Measurements from ENCODE around the gene SLC7A11.

The SLC7A11 gene

DNA sequence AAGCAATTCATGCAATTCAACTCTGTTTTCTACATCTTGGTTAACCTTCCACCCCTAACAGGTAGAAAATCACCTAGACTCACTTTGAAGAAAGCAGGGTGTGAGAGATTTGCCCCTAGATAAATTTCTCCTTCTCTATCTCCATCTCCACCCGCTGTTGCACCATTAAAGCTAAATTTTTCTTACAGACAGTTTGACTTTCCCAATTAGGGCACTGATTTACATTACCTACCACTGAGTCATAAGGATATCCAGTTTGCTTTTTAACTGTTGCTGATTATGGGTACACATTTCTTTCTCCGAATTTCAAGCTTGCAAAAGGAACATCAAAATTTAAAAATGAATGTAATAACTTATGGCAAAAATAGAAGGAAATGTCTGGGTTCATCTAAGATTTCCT, 13.0 kb downstream of the SLC7A11 start:
- TF ChIP-seq EZH2 (IDR thresholded peaks at IDR 0.05; ENCODE audit: borderline replicate concordance, low read length) (no peak), CTCF (IDR thresholded peaks at IDR 0.05; ENCODE audit: low read length) (no peak)
- Histone ChIP-seq H3K9ac (ENCODE audit: low read length) (no peak overlapping the region), H3K9me2 (ENCODE audit: low read depth, low read length) (no peaks in the 10 kb centered on the region), H3F3A (ENCODE audit: insufficient read depth, low read length) (no peaks in the 10 kb centered on the region), H3K27me3 (ENCODE audit: insufficient read depth, low read length) (no peaks in the 10 kb centered on the region), H3K27ac (ENCODE audit: low read depth, low read length, poor library complexity, severe bottlenecking) (no peak overlapping the region), H3K36me3 (ENCODE audit: insufficient read depth, low read length) (peaks cover 22% of the 10 kb centered on the region), H3K4me2 (ENCODE audit: low read length) (no peak overlapping the region), H3K4me3 (ENCODE audit: low read depth, low read length, poor library complexity, severe bottlenecking) (no peak overlapping the region), H3K4me1 (ENCODE audit: insufficient read depth, low read length, severe bottlenecking) (peaks cover 3% of the 10 kb centered on the region), H3K79me2 (ENCODE audit: insufficient read depth, low read length) (no peaks in the 10 kb centered on the region), H4K20me1 (ENCODE audit: insufficient read depth, low read length) (no peaks in the 10 kb centered on the region), H2AFZ (ENCODE audit: low read length) (no peak overlapping the region), H3K9me3 (ENCODE audit: low read length) (no peaks in the 10 kb centered on the region)

DNA sequence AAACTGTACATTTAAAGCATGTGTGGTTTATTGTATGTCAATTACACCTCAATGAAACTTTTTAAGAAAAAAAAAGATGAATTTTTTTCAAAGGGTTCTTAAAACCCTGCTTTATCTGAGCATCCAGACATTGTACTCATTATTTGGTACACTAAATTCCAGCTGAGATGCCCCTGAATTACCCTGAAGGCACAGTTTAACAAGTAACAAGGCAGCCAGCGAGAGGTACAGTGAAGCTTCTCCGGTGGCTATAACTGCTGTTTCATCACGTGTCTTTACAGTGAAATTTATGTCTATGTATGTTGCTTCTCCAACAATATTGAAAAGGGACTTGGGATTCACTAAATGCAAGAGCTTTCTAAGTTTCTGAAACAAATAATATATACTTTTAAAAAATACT, 15.8 kb downstream of the SLC7A11 start:
- no peak overlapping the region for H2AFZ ChIP-seq (ENCODE audit: low read length)
- no peak overlapping the region for H3K4me2 ChIP-seq (ENCODE audit: low read length)
- no peaks in the 10 kb centered on the region for H3K27me3 ChIP-seq (ENCODE audit: insufficient read depth, low read length)
- no peaks in the 10 kb centered on the region for H4K20me1 ChIP-seq (ENCODE audit: insufficient read depth, low read length)
- no peak overlapping the region for H3K27ac ChIP-seq (ENCODE audit: low read depth, low read length, poor library complexity, severe bottlenecking)
- no peaks in the 10 kb centered on the region for H3K9me2 ChIP-seq (ENCODE audit: low read depth, low read length)
- no peaks in the 10 kb centered on the region for H3K79me2 ChIP-seq (ENCODE audit: insufficient read depth, low read length)
- H3F3A ChIP-seq (ENCODE audit: insufficient read depth, low read length) = no peaks in the 10 kb centered on the region
- no peak overlapping the region for H3K4me3 ChIP-seq (ENCODE audit: low read depth, low read length, poor library complexity, severe bottlenecking)
- H3K4me1 ChIP-seq (ENCODE audit: insufficient read depth, low read length, severe bottlenecking) = peaks cover 26% of the 10 kb centered on the region
- H3K36me3 ChIP-seq (ENCODE audit: insufficient read depth, low read length) = peaks cover 9% of the 10 kb centered on the region
- H3K9me3 ChIP-seq (ENCODE audit: low read length) = no peaks in the 10 kb centered on the region
- TF ChIP-seq CTCF (IDR thresholded peaks at IDR 0.05; ENCODE audit: low read length) (no peak), EZH2 (IDR thresholded peaks at IDR 0.05; ENCODE audit: borderline replicate concordance, low read length) (no peak)
- no peak overlapping the region for H3K9ac ChIP-seq (ENCODE audit: low read length)

DNA sequence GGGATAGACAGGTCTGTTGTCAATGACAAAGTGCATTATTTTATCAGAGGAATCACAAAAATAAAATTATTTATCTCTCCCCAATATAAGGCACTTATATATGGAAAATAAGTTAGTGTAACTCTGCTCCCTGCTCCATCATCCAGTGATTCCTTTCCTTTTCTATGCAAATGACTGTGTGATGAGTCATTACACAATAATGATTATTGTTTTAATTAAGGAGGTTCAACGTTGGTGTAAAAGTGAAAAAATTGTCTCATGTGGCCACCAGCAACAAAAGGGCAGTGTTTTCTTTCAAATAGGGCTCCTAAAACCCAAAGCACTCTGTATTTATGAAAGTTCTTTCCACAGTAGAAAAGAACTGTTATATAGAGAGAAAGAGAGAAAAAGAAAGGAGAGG, 16.7 kb downstream of the SLC7A11 start:
- H3K9me2 ChIP-seq (ENCODE audit: low read depth, low read length) = no peaks in the 10 kb centered on the region
- H3K27ac ChIP-seq (ENCODE audit: low read depth, low read length, poor library complexity, severe bottlenecking) = no peak overlapping the region
- peaks cover 26% of the 10 kb centered on the region for H3K4me1 ChIP-seq (ENCODE audit: insufficient read depth, low read length, severe bottlenecking)
- no peak overlapping the region for H3K4me3 ChIP-seq (ENCODE audit: low read depth, low read length, poor library complexity, severe bottlenecking)
- H3F3A ChIP-seq (ENCODE audit: insufficient read depth, low read length) = no peaks in the 10 kb centered on the region
- H3K27me3 ChIP-seq (ENCODE audit: insufficient read depth, low read length) = no peaks in the 10 kb centered on the region
- H3K9me3 ChIP-seq (ENCODE audit: low read length) = no peaks in the 10 kb centered on the region
- H3K9ac ChIP-seq (ENCODE audit: low read length) = no peak overlapping the region
- H3K79me2 ChIP-seq (ENCODE audit: insufficient read depth, low read length) = no peaks in the 10 kb centered on the region
- no peak overlapping the region for H2AFZ ChIP-seq (ENCODE audit: low read length)
- no peak overlapping the region for H3K4me2 ChIP-seq (ENCODE audit: low read length)
- H3K36me3 ChIP-seq (ENCODE audit: insufficient read depth, low read length) = peaks cover 8% of the 10 kb centered on the region; the same call in 1 of the 2 replicates
- TF ChIP-seq EZH2 (IDR thresholded peaks at IDR 0.05; ENCODE audit: borderline replicate concordance, low read length) (no peak), CTCF (IDR thresholded peaks at IDR 0.05; ENCODE audit: low read length) (no peak)
- no peaks in the 10 kb centered on the region for H4K20me1 ChIP-seq (ENCODE audit: insufficient read depth, low read length)
